Activated T-helper 1 cell treated with anti-CD3 and anti-CD28 coated beads, Interleukin-12 subunit alpha, Interleukin-12 subunit beta, Interleukin-2, Interleukin-4 antibody, amounts not matched to agents 30 ng/mL and 10 ng/mL and 1 ng/mL, durations not matched to agents 14 hours and 24 hours and 36 hours (primary cell): Measurements from ENCODE around the gene LCN15. TPM values are rescaled to one million over a fixed set of nuclear protein-coding genes. Genes with fewer than 3 reads are reported as not detected.
"Not testable (repeated sequence)": the region's sequence is repeated elsewhere in the genome, so short reads cannot be mapped to it uniquely, and the experiment has no call there.

Experiments
- DNase-seq: peaks from one replicate; pipeline ENCODE4 v3.0.0; 2021; ENCODE audit warnings: low spot score
- H3K27ac Mint-ChIP-seq: one replicate; pipeline ENCODE4 v1.8.0; 2021; ENCODE audit warnings: mild to moderate bottlenecking, mixed read lengths
- H3K27me3 Mint-ChIP-seq: one replicate; pipeline ENCODE4 v1.8.0; 2022; ENCODE audit warnings: mild to moderate bottlenecking, moderate library complexity, mixed read lengths; ENCODE audit not compliant: insufficient read depth
- H3K36me3 Mint-ChIP-seq: one replicate; pipeline ENCODE4 v1.8.0; 2021; ENCODE audit warnings: low read depth, mixed read lengths
- H3K4me1 Mint-ChIP-seq: one replicate; pipeline ENCODE4 v1.8.0; 2021; ENCODE audit warnings: low read depth, mixed read lengths
- H3K4me3 Mint-ChIP-seq: one replicate; pipeline ENCODE4 v1.8.0; 2021; ENCODE audit warnings: mild to moderate bottlenecking, moderate library complexity, mixed read lengths
- H3K9me3 Mint-ChIP-seq: one replicate; pipeline ENCODE4 v1.8.0; 2021; ENCODE audit warnings: mixed read lengths
- intact Hi-C: fragments of 100-400 bp; cut with micrococcal nuclease; formaldehyde crosslinking; loops from one replicate; pipeline ENCODE4 v1.15.1; 2024
- total RNA-seq: library from RNA; stranded (reverse); gene quantifications from 2 replicates; pipeline ENCODE4 v1.2.3, GENCODE V29; 2022

LCN15 gene
- total RNA-seq, 1 donor from 2014 or later: not detected

GRCh38 chr9:136762915-136763648 lies 1.2 kb downstream of the LCN15 start:
- no peak overlapping the region for H3K4me3 Mint-ChIP-seq
- no peaks in the 10 kb centered on the region for H3K9me3 Mint-ChIP-seq
- H3K4me1 Mint-ChIP-seq: no peaks in the 10 kb centered on the region
- no peak for DNase-seq
- H3K27me3 Mint-ChIP-seq: peaks cover 6% of the 10 kb centered on the region
- H3K27ac Mint-ChIP-seq: no peak overlapping the region
- H3K36me3 Mint-ChIP-seq: no peaks in the 10 kb centered on the region
- intact Hi-C loops: no loop called here

GRCh38 chr9:136762221-136762691 lies 2.1 kb downstream of the LCN15 start:
- Mint-ChIP-seq H3K27ac (no peak overlapping the region), H3K36me3 (no peaks in the 10 kb centered on the region), H3K4me1 (no peaks in the 10 kb centered on the region), H3K9me3 (no peaks in the 10 kb centered on the region), H3K4me3 (no peak overlapping the region), H3K27me3 (peaks cover 2% of the 10 kb centered on the region)
- DNase-seq: no peak
- intact Hi-C loops: no loop called here

DNA sequence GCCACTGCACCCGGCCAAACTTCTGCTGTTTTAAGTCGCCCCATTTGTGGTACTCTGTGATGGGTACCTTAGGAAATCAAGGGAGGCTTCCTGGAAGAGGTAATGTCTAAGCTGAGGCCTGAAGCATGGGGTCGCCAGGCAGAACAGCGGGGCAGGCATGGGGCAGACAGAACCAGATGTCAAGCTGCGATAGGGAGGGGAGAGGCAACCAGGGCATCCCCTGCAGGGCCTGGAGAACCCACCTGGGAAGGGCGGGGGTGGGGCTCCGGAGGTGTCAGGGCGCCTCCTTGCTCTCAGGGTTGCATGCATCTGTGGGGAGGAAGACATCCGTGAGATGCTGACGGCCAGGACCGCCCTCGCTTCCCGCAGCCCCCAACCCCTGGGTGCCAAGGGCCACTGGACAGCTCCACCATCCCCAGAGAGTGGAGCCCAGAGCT lies 2.8 kb downstream of the LCN15 start:
- no peaks in the 10 kb centered on the region for H3K36me3 Mint-ChIP-seq
- no peak overlapping the region for H3K4me3 Mint-ChIP-seq
- intact Hi-C loops: no loop called here

DNA sequence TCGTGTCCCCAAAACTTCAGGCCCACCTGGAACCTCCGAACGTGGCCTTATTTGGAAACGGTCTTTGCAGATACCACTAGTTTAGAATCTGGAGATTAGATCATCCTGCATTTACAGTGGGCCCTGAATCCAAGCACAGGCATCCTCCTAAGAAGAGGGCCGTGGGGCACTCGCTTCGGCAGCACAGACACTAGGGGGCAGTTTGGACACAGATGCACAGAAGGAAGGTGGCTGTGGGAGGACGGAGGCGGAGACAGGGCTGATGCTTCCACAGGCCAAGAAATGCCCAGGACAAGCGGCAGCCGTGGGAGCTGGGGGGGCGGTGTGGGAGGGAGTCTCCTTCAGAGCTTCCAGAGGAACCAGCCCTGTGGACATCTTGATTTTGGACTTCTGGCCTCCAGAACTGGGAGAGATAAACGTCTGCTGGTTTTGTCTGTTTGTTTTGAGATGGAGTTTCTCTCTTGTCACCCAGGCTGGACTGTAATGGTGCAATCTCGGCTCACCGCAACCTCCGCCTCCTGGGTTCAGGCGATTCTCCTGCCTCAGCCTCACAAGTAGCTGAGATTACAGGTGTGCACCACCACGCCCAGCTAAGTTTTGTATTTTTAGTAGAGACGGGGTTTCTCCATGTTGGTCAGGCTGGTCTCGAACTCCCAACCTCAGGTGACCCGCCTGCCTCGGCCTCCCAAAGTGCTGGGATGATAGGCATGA lies 3.3 kb downstream of the LCN15 start:
- H3K4me3 Mint-ChIP-seq, H3K9me3 Mint-ChIP-seq, H3K27me3 Mint-ChIP-seq, DNase-seq, H3K4me1 Mint-ChIP-seq, H3K36me3 Mint-ChIP-seq, intact Hi-C loops, H3K27ac Mint-ChIP-seq: not testable (repeated sequence)

More for the DNA sequence above, 2.8 kb downstream of the LCN15 start:
- Mint-ChIP-seq H3K27me3 (no peaks in the 10 kb centered on the region), H3K27ac (no peak overlapping the region), H3K4me1 (no peaks in the 10 kb centered on the region), H3K9me3 (no peaks in the 10 kb centered on the region)
- DNase-seq: no peak

- DNase-seq: no peak
- Mint-ChIP-seq H3K27ac (no peak overlapping the region), H3K9me3 (no peaks in the 10 kb centered on the region), H3K36me3 (no peaks in the 10 kb centered on the region), H3K4me3 (no peak overlapping the region), H3K27me3 (no peaks in the 10 kb centered on the region), H3K4me1 (no peaks in the 10 kb centered on the region)
- intact Hi-C loops: no loop called here
Measured at GRCh38 chr9:136760424-136760823, 3.9 kb downstream of the LCN15 start.

- intact Hi-C loops: no loop called here
- no peak for DNase-seq
- H3K4me1 Mint-ChIP-seq: no peaks in the 10 kb centered on the region
- no peaks in the 10 kb centered on the region for H3K27me3 Mint-ChIP-seq
- H3K4me3 Mint-ChIP-seq: no peak overlapping the region
- no peak overlapping the region for H3K27ac Mint-ChIP-seq
- H3K9me3 Mint-ChIP-seq: no peaks in the 10 kb centered on the region
- H3K36me3 Mint-ChIP-seq: no peaks in the 10 kb centered on the region
Measured at GRCh38 chr9:136759436-136760325, 4.6 kb downstream of the LCN15 start.

DNA sequence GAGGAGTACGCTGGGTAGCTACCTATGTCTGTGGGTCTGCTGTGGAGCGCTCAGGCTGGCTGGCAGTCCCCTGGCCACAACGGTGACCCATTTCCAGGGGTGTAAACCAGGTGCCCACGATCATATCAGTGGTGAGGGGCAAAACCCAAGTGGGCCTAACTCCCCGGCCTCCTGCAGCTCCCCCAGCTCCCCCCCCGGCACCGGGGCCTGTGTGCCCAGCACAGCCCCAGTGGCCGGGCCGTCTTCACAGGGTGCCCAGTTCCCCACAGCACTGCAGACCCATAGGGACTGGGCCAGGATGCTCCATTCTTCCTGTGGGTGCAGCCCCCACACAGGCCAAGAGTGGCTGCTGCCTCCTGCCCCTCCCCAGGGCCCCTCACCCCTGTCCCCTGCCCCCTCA lies 5.3 kb downstream of the LCN15 start:
- no peaks in the 10 kb centered on the region for H3K4me1 Mint-ChIP-seq
- intact Hi-C loops: no loop called here
- H3K4me3 Mint-ChIP-seq: no peak overlapping the region
- H3K9me3 Mint-ChIP-seq: no peaks in the 10 kb centered on the region
- no peak for DNase-seq
- no peaks in the 10 kb centered on the region for H3K27me3 Mint-ChIP-seq
- no peaks in the 10 kb centered on the region for H3K36me3 Mint-ChIP-seq
- no peak overlapping the region for H3K27ac Mint-ChIP-seq

- Mint-ChIP-seq H3K27ac (no peak overlapping the region), H3K4me3 (no peak overlapping the region), H3K27me3 (no peaks in the 10 kb centered on the region), H3K36me3 (no peaks in the 10 kb centered on the region), H3K9me3 (peaks cover 4% of the 10 kb centered on the region), H3K4me1 (no peaks in the 10 kb centered on the region)
- intact Hi-C loops: no loop called here
- DNase-seq: no peak
Measured at GRCh38 chr9:136757751-136758140, 6.6 kb downstream of the LCN15 start.

- Mint-ChIP-seq H3K4me1 (no peaks in the 10 kb centered on the region), H3K27ac (no peak overlapping the region), H3K27me3 (no peaks in the 10 kb centered on the region), H3K4me3 (no peak overlapping the region), H3K36me3 (peaks cover 1% of the 10 kb centered on the region), H3K9me3 (peaks cover 8% of the 10 kb centered on the region)
- intact Hi-C loops: no loop called here
- no peak for DNase-seq
Measured at GRCh38 chr9:136757328-136757727, 7.0 kb downstream of the LCN15 start.

DNA sequence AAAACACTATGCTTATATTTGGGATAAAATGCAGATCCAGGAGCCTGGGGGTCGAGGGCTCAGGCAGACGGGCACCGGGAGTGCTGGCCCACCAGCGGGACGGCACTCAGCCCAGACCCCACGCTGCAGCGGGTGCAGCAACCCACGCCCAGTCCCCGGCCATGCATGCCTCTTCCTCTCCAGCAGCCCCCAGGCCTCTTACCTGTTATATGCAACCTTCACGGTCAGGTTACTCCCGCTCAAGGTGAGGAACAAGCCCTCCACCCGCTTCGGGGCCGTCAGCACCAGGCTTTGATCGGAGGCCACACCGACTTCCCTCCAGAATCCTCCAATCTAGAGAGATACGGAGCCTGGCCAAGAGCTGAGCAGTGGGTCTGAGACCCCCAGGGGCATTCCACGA lies 7.5 kb downstream of the LCN15 start:
- no peaks in the 10 kb centered on the region for H3K4me1 Mint-ChIP-seq
- intact Hi-C loops: no loop called here
- H3K9me3 Mint-ChIP-seq: peaks cover 13% of the 10 kb centered on the region
- H3K27me3 Mint-ChIP-seq: no peaks in the 10 kb centered on the region
- no peak overlapping the region for H3K4me3 Mint-ChIP-seq
- DNase-seq: no peak
- H3K36me3 Mint-ChIP-seq: peaks cover 1% of the 10 kb centered on the region
- no peak overlapping the region for H3K27ac Mint-ChIP-seq

DNA sequence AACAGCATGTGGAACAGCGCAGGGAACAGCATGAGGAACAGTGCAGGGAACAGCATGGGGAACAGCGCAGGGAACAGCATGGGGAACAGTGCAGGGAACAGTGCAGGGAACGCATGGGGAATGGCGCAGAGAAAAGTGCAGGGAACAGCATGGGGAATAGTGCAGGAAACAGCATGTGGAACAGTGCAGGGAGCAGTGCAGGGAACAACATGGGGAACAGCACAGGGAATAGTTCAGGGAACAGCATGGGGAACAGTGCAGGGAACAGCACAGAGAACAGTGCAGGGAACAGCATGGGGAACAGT lies 8.2 kb downstream of the LCN15 start:
- Mint-ChIP-seq H3K27me3 (peaks cover 6% of the 10 kb centered on the region), H3K27ac (no peak overlapping the region), H3K36me3 (peaks cover 1% of the 10 kb centered on the region), H3K9me3 (peaks cover 21% of the 10 kb centered on the region), H3K4me3 (no peak overlapping the region), H3K4me1 (peaks cover under 1% of the 10 kb centered on the region)
- DNase-seq: no peak
- intact Hi-C loops: no loop called here

GRCh38 chr9:136755302-136756133 lies 8.8 kb downstream of the LCN15 start:
- Mint-ChIP-seq H3K27ac (peak overlapping the region; percentile 12), H3K9me3 (peaks cover 26% of the 10 kb centered on the region)
- H3K4me3 Mint-ChIP-seq, intact Hi-C loops, H3K27me3 Mint-ChIP-seq, H3K36me3 Mint-ChIP-seq, H3K4me1 Mint-ChIP-seq, DNase-seq: not testable (repeated sequence)
